ENCODE results near the gene TCF12.

The TCF12 gene

DNA sequence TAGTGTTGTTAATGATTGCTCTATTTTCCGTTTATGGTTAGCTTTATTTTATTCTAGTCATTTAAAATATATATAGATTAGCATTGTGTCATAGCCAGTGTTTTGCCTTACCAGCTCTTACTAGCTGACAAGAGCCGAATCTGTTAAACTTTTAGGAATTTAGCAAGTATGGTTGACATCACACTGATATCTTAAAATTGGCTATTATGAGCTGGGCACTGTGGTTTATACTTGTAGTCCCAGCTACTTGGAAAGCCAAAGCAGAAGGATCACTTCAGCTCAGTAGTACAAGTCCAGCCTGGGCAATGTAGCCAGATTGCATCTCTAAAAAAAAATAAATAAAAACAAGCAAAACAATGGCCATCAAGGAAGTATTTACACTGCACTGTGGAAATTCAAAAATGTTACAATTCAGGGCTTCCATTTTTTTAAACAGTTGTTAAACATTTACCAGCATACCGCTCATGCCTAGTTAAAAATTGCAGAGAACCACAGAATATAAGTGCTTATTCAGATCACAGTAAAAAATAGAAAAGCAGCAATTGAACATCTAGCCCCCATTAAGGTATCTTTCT is 249.5 kb downstream of the TCF12 start:
- no peak for DNase-seq (ENCODE audit: low read depth in 2 of 2)

DNA sequence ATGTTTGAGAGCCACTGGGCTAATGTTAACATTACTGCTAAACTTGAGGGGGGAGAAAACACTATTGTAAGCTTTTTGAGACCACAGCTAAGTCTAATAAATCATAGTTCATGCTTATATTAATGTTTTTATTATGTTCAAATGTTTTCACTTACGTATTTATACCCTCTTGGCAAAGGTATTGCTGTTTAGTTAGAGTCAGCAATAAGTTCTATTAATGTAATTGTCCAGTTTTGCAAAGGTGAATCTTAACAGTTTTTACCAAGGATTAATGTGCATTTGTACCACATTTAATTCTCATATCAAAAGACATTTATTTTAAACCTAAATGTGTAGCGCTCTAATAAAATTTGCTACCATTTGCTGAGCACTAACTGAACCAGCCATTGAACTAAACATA is 251.2 kb downstream of the TCF12 start:
- DNase-seq (ENCODE audit: low read depth in 2 of 2) = no peak

- no peak for DNase-seq (ENCODE audit: low read depth in 2 of 2)
Measured at GRCh38 chr15:57171426-57171825, 253.0 kb downstream of the TCF12 start.

GRCh38 chr15:57172925-57173324 is 254.5 kb downstream of the TCF12 start:
- no peak for DNase-seq (ENCODE audit: low read depth in 2 of 2)

DNA sequence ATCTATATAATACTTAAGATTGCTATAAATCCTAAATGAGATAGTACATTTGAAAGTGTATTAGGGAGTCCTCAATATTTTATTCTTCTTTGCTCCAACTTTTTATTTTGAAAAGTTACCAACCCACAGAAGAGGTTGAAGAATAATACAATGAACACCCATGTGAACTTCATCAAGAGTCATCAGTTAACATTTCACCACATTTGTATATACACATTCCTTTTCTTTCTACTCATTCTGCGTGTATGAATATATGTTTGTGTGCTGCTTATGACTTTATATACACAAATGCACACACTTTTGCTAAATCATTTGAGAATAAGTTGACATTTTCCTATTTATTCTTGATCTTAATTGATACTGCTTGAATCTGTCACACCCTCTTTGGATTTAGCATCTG is 264.6 kb downstream of the TCF12 start:
- DNase-seq (ENCODE audit: low read depth in 2 of 2) = no peak

DNA sequence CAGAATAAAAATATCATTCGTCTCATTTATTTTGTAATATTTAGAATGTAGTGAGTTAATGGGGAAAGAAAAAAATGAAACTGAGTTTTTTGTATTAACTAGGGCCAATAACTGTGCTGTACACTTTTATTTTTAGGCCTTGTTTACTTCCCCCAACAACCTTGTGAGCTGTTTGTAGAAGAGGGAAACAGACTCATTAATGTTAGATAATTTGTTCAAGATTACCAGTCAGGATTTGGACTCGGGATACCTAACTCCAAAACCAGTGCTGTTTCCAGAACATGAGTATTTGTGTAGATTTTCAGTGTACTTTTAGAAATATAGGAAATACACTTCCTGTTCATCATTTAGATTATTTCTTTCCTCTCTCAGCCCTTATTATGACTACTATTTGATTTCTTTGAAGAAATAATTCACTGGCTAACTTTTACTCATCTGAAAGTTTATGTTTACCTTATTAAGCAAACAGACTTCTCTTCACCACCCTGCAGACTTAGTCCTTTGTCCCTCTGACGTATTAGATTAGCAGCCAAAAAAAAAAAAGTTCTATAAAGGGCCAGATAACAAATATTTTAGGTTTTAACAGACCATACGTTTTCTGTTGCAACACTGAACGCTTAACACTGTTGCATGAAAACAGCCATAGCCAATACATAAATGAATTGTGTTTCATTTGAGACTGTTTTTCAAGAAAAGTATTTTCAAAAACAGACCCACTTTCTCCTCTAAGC is 265.3 kb downstream of the TCF12 start:
- DNase-seq (ENCODE audit: low read depth in 2 of 2) = no peak

DNA sequence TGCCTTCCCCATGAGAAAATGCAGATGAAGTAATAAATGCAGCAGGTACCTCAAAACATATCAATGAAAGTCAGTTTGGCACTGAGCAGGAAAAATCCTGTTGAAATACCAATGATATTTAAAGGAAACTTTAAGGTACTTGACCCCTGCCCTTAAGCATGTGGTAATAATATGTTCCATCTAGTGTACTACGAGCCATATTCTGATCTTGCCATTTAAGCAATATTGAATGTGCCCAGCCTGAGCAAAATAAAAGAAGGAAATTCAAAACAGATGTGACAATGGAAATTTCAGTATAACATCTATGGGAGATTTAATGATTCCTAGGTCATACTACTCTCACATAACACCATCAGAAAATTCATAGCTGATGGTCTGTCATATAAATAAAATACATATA is 266.1 kb downstream of the TCF12 start:
- DNase-seq (ENCODE audit: low read depth in 2 of 2) = no peak

DNA sequence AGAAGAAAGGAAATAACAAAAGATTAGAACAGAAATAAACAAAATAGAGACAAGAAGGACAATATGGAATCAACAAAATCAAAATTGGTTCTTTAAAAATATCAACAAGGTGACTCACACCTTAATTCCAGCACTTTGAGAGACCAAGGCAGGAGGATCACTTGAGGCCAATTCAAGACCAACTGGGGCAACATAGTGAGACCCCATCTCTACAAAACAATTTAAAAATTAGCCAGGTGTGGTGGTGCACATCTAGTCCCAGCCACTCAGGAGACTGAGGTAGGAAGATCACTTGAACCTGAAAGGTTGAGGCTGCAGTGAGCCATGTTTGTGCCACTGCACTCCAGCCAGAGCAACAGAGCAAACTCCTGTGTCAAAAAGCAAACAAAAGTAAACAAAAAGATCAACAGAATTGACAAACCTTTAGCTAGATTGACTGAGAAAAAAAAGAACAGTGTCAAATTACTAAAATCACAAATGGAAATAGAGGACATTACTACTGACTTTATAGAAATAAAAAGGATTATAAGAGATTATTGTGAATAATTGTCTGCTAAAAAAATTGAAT is 267.1 kb downstream of the TCF12 start:
- DNase-seq (ENCODE audit: low read depth in 2 of 2) = no peak

DNA sequence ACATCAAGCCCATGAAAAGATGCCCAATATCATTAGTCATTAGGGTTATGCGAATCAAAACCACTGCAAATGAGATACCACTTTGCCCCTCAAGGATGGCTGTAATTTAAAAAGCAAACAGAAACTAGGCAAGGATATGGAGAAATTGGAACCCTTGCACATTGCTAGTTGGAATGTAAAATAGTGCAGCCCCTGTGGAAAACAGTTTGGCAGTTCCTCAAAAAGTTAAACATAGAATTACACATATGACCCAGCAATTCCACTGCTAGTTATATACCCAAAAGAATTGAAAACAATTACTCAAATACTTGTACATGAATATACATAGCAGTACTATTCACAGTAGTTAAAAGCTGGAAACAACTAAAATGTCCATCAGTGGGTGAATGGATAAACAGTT is 271.0 kb downstream of the TCF12 start:
- DNase-seq (ENCODE audit: low read depth in 2 of 2) = no peak

- DNase-seq (ENCODE audit: low read depth in 2 of 2) = no peak
Measured at GRCh38 chr15:57190208-57190607, 271.8 kb downstream of the TCF12 start.

- no peak for DNase-seq (ENCODE audit: low read depth in 2 of 2)
Measured at GRCh38 chr15:57193161-57193560, 274.7 kb downstream of the TCF12 start.

DNA sequence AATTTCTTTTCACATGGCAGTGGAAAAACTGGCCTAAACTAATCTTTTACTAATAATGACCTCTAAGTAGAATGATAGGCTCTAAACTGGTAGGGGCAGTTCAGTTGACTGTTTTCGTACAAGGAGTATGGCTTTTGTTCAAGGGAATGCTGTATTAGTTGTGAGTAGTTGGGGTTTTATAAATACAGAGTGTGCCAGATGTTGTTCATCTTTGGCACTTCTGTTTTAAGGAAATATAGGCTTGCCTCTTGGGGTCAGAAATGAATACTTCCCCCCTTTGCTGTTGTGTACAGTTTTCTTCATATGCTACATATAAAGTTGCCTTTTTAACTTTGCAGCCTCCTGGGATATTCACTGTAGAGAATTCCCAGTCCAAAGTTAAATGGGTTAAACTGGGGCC is 276.9 kb downstream of the TCF12 start:
- DNase-seq (ENCODE audit: low read depth in 2 of 2) = no peak

DNA sequence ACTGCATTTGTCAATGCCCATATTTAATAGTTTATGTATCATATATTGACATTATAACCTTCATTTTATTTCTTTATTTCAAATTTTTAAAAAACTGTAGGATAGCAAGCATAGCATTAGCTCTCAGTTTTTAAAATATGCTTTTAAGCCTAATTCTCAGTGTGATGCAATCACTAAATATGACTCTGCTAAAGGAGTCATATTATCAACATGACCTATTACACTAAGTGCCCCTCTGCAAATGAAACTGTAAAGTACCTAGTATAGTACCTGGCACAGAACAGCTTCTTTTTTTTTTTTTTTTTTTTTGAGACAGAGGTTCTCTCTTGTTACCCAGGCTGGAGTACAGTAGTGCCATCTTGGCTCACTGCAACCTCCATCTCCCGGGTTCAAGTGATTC is 278.4 kb downstream of the TCF12 start:
- no peak for DNase-seq (ENCODE audit: low read depth in 2 of 2)

DNA sequence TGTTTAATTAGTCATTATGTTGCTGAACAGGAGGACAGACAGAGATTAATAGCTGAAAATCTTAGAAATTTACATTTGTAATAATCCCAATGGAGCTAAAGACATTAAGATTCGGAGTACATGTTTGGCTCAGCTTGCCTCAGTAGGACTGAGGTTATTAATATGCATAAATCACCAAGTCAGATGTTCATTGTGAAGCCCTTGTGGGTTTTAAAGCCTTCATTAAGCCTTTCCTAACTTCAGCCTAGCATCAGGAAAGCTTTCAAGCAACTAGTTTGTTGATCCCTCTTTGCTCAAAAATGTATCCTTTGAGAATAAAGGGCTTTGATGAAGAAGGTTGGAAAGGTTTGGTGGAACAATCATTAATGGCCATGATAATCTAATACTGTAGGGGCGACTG is 279.7 kb downstream of the TCF12 start:
- no peak for DNase-seq (ENCODE audit: low read depth in 2 of 2)

DNA sequence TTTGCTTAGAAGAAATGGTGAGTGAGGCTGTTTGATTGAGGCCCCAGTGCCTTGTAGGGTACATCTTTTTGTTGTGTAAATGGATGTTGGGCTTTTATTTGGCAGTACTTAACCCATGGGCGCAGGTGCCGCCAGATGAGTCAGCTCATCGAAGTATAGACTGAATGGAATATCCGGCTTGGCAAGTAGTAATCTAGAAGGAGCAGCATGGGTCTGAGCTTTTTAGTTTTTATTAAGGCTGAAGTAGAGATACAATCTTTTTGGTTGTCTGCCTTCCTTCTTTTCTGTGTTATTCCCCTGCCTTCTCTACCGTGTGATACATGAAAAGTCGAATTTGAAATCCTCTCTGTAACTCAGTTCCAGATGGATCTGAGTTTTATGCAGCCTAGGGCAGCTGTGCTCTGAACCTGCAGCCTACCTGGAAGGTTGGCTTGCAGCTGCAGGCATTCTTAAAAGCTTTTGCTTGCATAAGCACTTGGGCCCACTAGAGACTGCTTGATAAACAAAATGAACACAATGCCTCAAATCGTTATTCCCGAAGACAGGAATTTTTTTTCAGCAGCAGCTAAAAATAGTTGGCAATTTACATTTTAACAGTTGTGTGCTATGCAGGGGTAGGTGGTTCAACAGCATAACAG is 280.3 kb downstream of the TCF12 start:
- no peak for DNase-seq (ENCODE audit: low read depth in 2 of 2)

DNA sequence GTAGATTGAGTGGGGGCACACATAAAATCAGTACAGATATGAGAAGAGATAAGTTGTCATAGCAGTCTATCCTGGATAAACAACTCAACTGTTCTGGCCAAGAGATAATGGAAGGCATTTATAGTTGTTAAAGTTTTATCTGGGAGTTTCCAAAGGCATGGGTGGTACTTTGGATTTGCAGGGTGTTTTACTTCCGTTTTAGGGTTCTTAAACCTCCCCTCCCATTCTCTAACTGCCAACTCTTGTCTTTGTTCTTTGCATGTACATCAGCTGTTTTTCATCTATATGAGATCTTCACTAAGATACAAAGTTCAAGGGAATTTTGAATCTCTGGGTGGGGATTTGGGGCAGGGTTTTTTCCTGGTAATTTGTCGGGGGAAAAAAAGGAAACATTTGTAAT is 283.1 kb downstream of the TCF12 start:
- DNase-seq (ENCODE audit: low read depth in 2 of 2) = no peak

- DNase-seq (ENCODE audit: low read depth in 2 of 2) = no peak
Measured at GRCh38 chr15:57203906-57204305, 285.5 kb downstream of the TCF12 start.

DNA sequence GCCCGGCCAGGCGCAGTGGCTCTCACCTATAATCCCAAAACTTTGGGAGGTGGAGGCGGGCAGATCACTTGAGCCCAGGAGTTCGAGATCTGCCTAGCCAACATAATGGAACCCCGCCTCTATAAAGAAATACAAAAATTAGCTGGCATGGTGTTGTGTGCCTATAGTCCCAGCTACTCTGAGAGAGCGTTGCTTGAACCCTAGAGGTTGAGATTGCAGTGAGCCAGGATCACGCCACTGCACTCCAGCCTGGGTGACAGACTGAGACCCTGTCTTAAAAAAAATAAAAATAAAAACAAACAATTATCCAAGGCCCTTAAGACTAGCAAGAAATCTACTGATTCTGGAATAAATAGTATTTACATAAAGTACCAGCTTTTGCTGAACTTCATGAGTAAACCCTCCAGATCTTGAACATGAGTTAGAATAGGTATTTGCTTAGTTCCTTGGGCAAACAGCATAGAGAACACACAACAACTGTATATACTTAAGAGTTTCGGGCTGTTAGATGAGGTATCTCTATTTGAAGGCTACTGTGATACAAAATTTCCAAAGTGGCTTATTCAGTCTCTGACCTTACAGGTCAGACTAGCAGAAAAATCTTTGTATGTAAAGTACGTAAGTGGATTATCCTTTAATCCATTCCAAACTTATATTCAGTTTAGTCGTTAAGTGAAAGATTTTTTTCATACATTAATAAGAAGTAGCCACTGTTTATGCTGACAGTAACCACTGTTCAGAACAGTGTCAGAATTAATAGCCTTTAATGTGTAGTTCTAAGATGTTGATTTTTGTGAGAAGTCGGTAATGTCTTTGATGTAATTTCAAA is 286.8 kb downstream of the TCF12 start:
- DNase-seq (ENCODE audit: low read depth in 2 of 2) = no peak

- no peak for DNase-seq (ENCODE audit: low read depth in 2 of 2)
Measured at GRCh38 chr15:57205996-57206395, 287.6 kb downstream of the TCF12 start.

DNA sequence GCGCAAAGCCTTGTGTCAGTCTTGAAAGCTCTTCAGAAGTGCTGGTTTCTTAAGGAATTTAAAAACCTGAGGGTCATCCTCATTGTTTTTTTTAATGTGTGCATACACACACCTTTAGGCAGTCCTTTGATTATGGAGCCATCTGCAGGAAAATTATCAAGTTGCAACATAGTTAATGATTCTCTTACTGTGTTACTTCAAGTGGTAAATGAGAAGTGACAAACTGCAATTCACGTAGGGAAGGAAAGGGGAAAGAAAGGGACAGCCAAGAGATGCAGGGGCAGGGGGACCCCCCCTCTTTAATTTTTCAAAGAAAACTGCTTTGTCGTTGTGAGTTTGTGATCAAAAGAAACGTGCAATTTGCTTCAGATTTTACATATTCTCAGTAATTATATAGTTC is 295.4 kb downstream of the TCF12 start:
- DNase-seq (ENCODE audit: low read depth in 2 of 2) = no peak

DNA sequence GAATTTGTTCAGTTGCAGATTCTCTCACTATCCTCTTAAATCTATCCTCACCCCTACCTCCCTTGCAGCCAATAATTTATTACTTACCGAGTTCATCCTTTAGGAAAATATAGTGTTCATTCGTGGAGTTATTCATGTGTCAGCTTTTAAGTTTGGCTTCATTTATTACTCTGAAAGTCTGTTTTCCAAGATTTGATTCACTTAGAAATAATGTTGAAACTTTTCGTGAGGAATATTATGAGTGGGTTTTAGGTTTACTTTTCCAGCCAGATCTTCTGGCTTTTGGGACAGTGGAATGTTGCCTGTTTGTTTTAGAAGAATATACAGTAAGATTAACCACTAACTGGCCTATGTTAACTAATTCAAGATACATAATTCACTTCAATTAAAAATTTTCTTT is 296.9 kb downstream of the TCF12 start:
- DNase-seq (ENCODE audit: low read depth in 2 of 2) = no peak

- no peak for DNase-seq (ENCODE audit: low read depth in 2 of 2)
Measured at GRCh38 chr15:57215881-57216280, 297.4 kb downstream of the TCF12 start.
